HG02870 (cell line): ENCODE measurements around the gene MVB12A.

Source experiments
- ATAC-seq: cut with Tn5 transposase; IDR thresholded peaks from one replicate; pipeline ENCODE4 v1.9.1; 2021; ENCODE audit warnings: mild to moderate bottlenecking, moderate library complexity; ENCODE audit not compliant: unreplicated experiment

Gene MVB12A

GRCh38 chr19:17441241-17442021, 21.6 kb downstream of the MVB12A start:
- ATAC-seq, result no peak

GRCh38 chr19:17445526-17446165, 25.8 kb downstream of the MVB12A start:
- ATAC-seq, result no peak

- no peak for ATAC-seq
These were observed 27.9 kb downstream of the MVB12A start for GRCh38 chr19:17447704-17448130.

GRCh38 chr19:17448131-17448967, 28.5 kb downstream of the MVB12A start, which contains the start of gene TMEM221:
Gene TMEM221 (minus strand): TSS chr19:17448668. CDS start chr19:17448462, 206 bp downstream.
- ATAC-seq, result no peak

- peak; percentile 55 for ATAC-seq
These were observed 30.6 kb downstream of the MVB12A start for GRCh38 chr19:17450264-17451075.

- ATAC-seq, result no peak
These were observed 32.0 kb downstream of the MVB12A start for GRCh38 chr19:17451820-17452219.

GRCh38 chr19:17454576-17455071, 34.8 kb downstream of the MVB12A start:
- ATAC-seq, result no peak

GRCh38 chr19:17455308-17456123, 35.7 kb downstream of the MVB12A start:
- no peak for ATAC-seq

GRCh38 chr19:17456127-17456526, 36.3 kb downstream of the MVB12A start:
- no peak for ATAC-seq

- no peak for ATAC-seq
These were observed 37.8 kb downstream of the MVB12A start for GRCh38 chr19:17457616-17458015.

GRCh38 chr19:17458970-17459369, 39.1 kb downstream of the MVB12A start:
- ATAC-seq, result no peak

- ATAC-seq, result no peak
These were observed 40.8 kb downstream of the MVB12A start, which contains the start of gene NXNL1 for GRCh38 chr19:17460372-17461230. Gene NXNL1 (minus strand): TSS chr19:17460926. CDS start chr19:17460869, 57 bp downstream.

GRCh38 chr19:17466487-17466850, 46.6 kb downstream of the MVB12A start:
- ATAC-seq, result no peak

GRCh38 chr19:17467471-17468301, 47.8 kb downstream of the MVB12A start:
- ATAC-seq, result no peak

- ATAC-seq, result no peak
These were observed 48.6 kb downstream of the MVB12A start for GRCh38 chr19:17468302-17469091.

GRCh38 chr19:17469092-17469480, 49.2 kb downstream of the MVB12A start:
- ATAC-seq, result no peak
